Suprapubic skin (tissue), 4 donors: Measurements from ENCODE around the gene MVP. TPM values are rescaled to one million over a fixed set of nuclear protein-coding genes. Genes with fewer than 3 reads are reported as not detected.
"Not testable (repeated sequence)": the region's sequence is repeated elsewhere in the genome, so short reads cannot be mapped to it uniquely, and the experiment has no call there.

Experiments used
- DNase-seq, 2 donors: peaks; one replicate each; pipeline ENCODE4 v3.0.0-alpha.2; 2019; ENCODE audit warnings: low spot score in 2 of 2
- H3K27ac ChIP-seq: fragments of 200-600 bp; sonication (generic); one replicate; pipeline ENCODE4 v1.5.1; 2019
- H3K27me3 ChIP-seq: fragments of 200-600 bp; sonication (generic); one replicate; pipeline ENCODE4 v1.5.1; 2019
- H3K36me3 ChIP-seq: fragments of 200-600 bp; sonication (generic); one replicate; pipeline ENCODE4 v1.5.1; 2019
- H3K4me1 ChIP-seq: fragments of 200-600 bp; sonication (generic); one replicate; pipeline ENCODE4 v1.5.1; 2019
- H3K4me3 ChIP-seq: fragments of 200-600 bp; sonication (generic); one replicate; pipeline ENCODE4 v1.5.1; 2019; ENCODE audit warnings: mild to moderate bottlenecking
- H3K9me3 ChIP-seq: fragments of 200-600 bp; sonication (generic); one replicate; pipeline ENCODE4 v1.5.1; 2019
- CTCF ChIP-seq, 2 donors: fragments of 200-600 bp in 1 of 2; fragments of 450-650 bp in 1 of 2; sonication (generic) in 1 of 2; IDR thresholded peaks; one replicate each; pipeline ENCODE4 v1.5.1; 2016 to 2019; ENCODE audit warnings: antibody characterized with exemption in 2 of 2, mild to moderate bottlenecking in 1 of 2, moderate library complexity in 1 of 2
- EP300 ChIP-seq: sonication (generic); formaldehyde crosslinking; IDR thresholded peaks from one replicate; pipeline ENCODE4 v1.6.1; 2017; ENCODE audit warnings: antibody characterized with exemption
- POLR2A ChIP-seq, 2 donors: fragments of 450-650 bp; IDR thresholded peaks; one replicate each; pipeline ENCODE4 v1.6.1; 2017; ENCODE audit warnings: antibody characterized with exemption in 2 of 2, mild to moderate bottlenecking in 2 of 2, moderate library complexity in 2 of 2
- POLR2AphosphoS5 ChIP-seq, 3 donors: sonication (generic); formaldehyde crosslinking; IDR thresholded peaks; one replicate each; pipeline ENCODE4 v1.6.1; 2017; ENCODE audit warnings: antibody characterized with exemption in 3 of 3
- WGBS: methylation state at CpG from one replicate; pipeline ENCODE4 v1.1.5; 2018; 5-methylcytosine and 5-hydroxymethylcytosine counted together
- total RNA-seq, 4 donors: library from RNA; depleted of rRNA; stranded (reverse); fragments of >200 nt; gene quantifications; one replicate each; pipeline ENCODE4 v1.1.0, GENCODE V29; 2016

The MVP gene
- total RNA-seq, 4 donors from 2014 or later: 54.9 to 104 (median 68.1) TPM

DNA sequence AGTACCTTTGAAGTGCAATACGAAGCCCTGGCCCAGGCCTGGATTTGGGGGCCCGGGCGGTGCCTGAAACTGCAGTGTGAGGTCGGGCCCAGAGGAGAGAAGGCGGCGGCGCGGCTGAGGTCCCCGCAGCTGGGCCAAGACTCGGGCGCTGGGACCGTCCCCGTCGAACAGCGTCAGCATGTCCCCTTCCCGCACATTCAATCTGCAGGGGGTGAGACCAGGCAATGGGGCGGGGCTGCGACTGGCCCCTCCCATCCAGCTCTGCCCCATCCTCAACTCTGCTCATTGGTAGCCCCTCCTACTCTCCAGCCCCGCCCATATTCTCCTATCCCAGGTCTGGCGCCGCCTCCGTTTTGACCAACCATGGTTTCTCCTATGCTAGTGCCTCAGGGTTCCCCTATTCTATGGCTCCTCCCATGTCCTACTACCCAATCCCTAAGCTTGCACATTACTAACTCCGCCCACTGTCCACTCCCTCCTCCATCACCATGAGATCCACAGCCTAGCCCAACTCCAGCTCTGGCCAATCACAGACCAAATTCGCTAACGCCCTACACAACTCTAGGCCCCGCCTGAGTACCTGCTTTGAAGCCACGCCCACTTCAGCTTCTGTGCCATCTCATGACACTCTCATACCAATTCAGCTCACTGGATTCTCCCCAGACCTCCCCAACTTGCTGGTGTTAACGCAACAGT lies 57.2 kb downstream of the MVP start:
- peaks cover 37% of the 10 kb centered on the region for H3K27me3 ChIP-seq
- 22% methylated on average over 15 of the region's 28 CpGs for WGBS
- H3K36me3 ChIP-seq: no peaks in the 10 kb centered on the region
- TF ChIP-seq EP300 (no peak), POLR2A (IDR thresholded peaks at IDR 0.05) (no peak), POLR2AphosphoS5 (IDR thresholded peaks at IDR 0.05) (no peak), CTCF (IDR thresholded peaks at IDR 0.05) (no peak)
- H3K4me3 ChIP-seq: no peak overlapping the region
- H3K4me1 ChIP-seq: peaks cover 13% of the 10 kb centered on the region
- no peak overlapping the region for H3K27ac ChIP-seq
- no peak for DNase-seq
- no peaks in the 10 kb centered on the region for H3K9me3 ChIP-seq

GRCh38 chr16:29878172-29878571 lies 57.9 kb downstream of the MVP start:
- Histone ChIP-seq H3K9me3 (no peaks in the 10 kb centered on the region), H3K4me1 (peaks cover 13% of the 10 kb centered on the region), H3K4me3 (no peak overlapping the region), H3K36me3 (no peaks in the 10 kb centered on the region), H3K27me3 (peaks cover 37% of the 10 kb centered on the region), H3K27ac (no peak overlapping the region)
- 87% methylated on average over 14 of the region's 14 CpGs for WGBS
- DNase-seq: no peak
- no peak for TF ChIP-seq POLR2A (IDR thresholded peaks at IDR 0.05)
- TF ChIP-seq EP300: no peak
- no peak for TF ChIP-seq CTCF (IDR thresholded peaks at IDR 0.05)

- TF ChIP-seq POLR2A (IDR thresholded peaks at IDR 0.05) (no peak), EP300 (no peak), POLR2AphosphoS5 (IDR thresholded peaks at IDR 0.05) (no peak), CTCF (IDR thresholded peaks at IDR 0.05) (no peak)
- no peak overlapping the region for H3K27ac ChIP-seq
- WGBS: 81% methylated on average over 3 of the region's 3 CpGs
Measured at GRCh38 chr16:29881050-29881449, 60.8 kb downstream of the MVP start.

GRCh38 chr16:29883987-29884386 lies 63.7 kb downstream of the MVP start:
- Histone ChIP-seq H3K9me3 (no peaks in the 10 kb centered on the region), H3K4me3 (no peak overlapping the region), H3K4me1 (no peaks in the 10 kb centered on the region), H3K36me3 (no peaks in the 10 kb centered on the region), H3K27ac (no peak overlapping the region), H3K27me3 (peaks cover under 1% of the 10 kb centered on the region)
- 57% methylated on average over 6 of the region's 6 CpGs for WGBS
- DNase-seq: no peak
- TF ChIP-seq POLR2AphosphoS5 (IDR thresholded peaks at IDR 0.05): no peak
- no peak for TF ChIP-seq POLR2A (IDR thresholded peaks at IDR 0.05)
- no peak for TF ChIP-seq CTCF (IDR thresholded peaks at IDR 0.05)
- no peak for TF ChIP-seq EP300

More at GRCh38 chr16:29881050-29881449, 60.8 kb downstream of the MVP start:
- no peak for DNase-seq
- Histone ChIP-seq H3K27me3 (peaks cover 30% of the 10 kb centered on the region), H3K36me3 (no peaks in the 10 kb centered on the region), H3K4me1 (peaks cover 13% of the 10 kb centered on the region), H3K4me3 (no peak overlapping the region), H3K9me3 (no peaks in the 10 kb centered on the region)

- H3K36me3 ChIP-seq, H3K27ac ChIP-seq, H3K4me3 ChIP-seq, H3K27me3 ChIP-seq, H3K4me1 ChIP-seq, DNase-seq, H3K9me3 ChIP-seq: not testable (repeated sequence)
- 93% methylated on average over 3 of the region's 3 CpGs for WGBS
Measured at GRCh38 chr16:29889372-29889771, 69.1 kb downstream of the MVP start.
